GM21576 (cell line): Measurements from ENCODE around the gene NFE2L3.
"Not testable (repeated sequence)": the region's sequence is repeated elsewhere in the genome, so short reads cannot be mapped to it uniquely, and the experiment has no call there.

Source experiments
- ATAC-seq: cut with Tn5 transposase; IDR thresholded peaks from one replicate; pipeline ENCODE4 v1.9.1; 2021; ENCODE audit warnings: mild to moderate bottlenecking, moderate library complexity; ENCODE audit not compliant: unreplicated experiment

Gene NFE2L3, protein sequence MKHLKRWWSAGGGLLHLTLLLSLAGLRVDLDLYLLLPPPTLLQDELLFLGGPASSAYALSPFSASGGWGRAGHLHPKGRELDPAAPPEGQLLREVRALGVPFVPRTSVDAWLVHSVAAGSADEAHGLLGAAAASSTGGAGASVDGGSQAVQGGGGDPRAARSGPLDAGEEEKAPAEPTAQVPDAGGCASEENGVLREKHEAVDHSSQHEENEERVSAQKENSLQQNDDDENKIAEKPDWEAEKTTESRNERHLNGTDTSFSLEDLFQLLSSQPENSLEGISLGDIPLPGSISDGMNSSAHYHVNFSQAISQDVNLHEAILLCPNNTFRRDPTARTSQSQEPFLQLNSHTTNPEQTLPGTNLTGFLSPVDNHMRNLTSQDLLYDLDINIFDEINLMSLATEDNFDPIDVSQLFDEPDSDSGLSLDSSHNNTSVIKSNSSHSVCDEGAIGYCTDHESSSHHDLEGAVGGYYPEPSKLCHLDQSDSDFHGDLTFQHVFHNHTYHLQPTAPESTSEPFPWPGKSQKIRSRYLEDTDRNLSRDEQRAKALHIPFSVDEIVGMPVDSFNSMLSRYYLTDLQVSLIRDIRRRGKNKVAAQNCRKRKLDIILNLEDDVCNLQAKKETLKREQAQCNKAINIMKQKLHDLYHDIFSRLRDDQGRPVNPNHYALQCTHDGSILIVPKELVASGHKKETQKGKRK

GRCh38 chr7:26151953-26152781 lies at the start of gene NFE2L3:
TSS of gene NFE2L3 (plus strand) at chr7:26152198. CDS start at chr7:26152499, 301 bp downstream.
- ATAC-seq: peak; percentile 64

GRCh38 chr7:26103596-26103995 lies 48.4 kb upstream of the NFE2L3 start:
- no peak for ATAC-seq

GRCh38 chr7:26105236-26105635 lies 46.8 kb upstream of the NFE2L3 start:
- no peak for ATAC-seq

DNA sequence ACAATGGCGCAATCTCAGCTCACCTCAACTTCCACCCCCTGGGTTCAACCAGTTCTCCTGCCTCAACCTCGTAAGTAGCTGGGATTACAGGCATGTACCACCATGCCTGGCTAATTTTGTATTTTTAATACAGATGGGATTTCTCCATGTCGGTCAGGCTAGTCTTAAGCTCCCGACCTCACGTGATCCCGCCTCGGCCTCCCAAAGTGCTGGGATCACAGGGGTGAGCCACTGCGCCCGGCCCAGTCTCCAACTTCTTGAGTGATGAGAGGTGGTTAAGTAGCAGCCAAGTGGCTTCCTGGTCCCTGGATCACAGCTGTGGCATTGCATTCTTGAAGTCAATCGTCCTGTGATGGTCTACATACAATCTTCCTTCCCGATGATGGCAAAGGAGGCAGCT lies 46.1 kb upstream of the NFE2L3 start:
- ATAC-seq: no peak

DNA sequence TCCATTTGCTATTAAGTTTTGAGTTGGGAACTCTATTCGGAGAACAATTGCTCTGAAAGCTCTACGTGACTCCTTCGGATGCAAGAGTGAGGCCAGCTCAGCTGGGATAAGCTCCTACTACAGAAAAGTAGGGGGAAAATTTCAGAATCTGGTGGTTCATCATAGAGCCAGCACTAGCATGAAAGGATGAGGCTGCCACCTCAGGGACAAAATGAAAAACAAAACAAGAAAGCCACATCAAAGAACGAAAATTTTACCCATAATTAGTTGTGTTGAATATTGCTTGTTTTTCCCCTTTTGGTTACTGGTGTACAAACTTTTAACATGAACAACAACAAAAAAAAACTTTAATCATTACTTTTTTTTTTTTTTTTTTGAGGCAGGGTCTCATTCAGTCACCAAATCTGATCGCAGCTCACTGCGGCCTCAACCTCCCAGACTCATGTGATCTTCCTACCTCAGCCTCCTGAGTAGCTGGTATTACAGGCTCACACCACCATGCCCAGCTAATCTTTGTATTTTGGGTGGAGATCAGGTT lies 39.7 kb upstream of the NFE2L3 start:
- no peak for ATAC-seq

- no peak for ATAC-seq
Measured at GRCh38 chr7:26115650-26116049, 36.3 kb upstream of the NFE2L3 start.

DNA sequence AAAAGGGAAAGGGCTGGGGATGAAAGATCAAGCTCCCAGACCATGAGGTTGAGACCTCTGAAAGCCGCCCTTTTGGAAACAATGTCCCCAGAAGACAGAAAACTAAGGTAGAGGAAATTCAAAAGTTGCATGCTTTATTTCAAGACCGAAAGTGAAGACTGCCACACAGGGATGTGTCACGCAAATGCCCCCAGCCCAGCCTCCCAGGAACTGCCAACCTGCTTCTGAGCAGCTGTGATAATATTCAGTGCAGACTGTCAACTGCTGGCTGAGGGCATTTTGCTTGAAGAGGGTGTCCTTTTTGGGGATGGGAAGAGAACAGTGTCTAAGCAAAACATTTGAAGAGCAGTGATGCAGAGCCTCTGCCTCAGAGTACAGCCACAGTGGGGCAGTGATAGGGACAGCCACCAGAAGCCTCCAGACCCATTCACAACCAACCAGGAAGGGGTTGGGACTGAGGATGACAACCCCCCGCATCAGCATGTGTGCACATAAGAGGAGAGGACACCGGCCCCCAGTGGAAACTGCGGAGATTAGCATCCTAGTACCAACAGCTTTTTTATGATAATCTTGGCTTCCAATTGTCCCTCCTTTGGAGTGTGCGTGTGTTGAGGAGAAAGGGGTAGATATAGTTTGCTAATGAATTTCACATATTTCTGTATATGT lies 34.7 kb upstream of the NFE2L3 start:
- ATAC-seq: no peak

DNA sequence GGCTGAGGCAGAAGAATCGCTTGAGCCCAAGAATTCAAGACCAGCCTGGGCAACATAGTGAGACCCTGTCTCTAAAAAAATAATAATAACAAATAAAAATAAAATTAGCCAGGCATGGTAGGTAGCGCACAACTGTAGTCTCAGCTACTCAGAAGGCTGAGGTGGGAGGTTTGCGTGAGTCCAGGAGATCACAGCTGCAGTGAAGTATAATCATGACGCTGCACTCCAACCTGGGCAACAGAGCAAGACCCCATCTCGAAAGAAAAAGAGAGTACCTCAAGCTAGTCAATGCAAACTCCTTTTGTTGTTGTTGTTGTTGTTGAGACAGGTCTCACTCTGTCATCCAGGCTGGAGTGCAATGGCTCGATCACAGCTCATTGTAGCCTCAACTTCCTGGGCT lies 34.0 kb upstream of the NFE2L3 start:
- ATAC-seq: no peak

DNA sequence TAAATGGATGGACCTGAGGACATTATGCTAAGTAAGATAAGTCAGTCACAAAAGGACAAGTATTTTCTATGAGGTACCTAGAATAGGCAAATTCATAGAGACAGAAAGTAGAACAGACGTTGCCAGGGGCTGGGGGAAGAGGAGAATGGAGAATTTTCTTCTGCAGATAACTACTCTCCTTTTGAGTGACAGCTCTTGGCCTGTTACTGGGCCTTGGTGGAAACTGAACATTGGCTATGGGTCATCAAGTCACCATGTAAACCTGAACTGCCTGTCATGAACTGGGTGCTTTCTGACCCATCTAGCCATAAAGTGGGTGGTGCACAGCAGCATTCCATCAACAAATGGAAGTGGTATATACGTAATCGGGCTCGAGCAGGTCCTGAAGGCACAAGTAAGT lies 29.3 kb upstream of the NFE2L3 start:
- ATAC-seq: no peak

- ATAC-seq: not testable (repeated sequence)
Measured at GRCh38 chr7:26124775-26125174, 27.2 kb upstream of the NFE2L3 start.

- no peak for ATAC-seq
Measured at GRCh38 chr7:26127411-26127810, 24.6 kb upstream of the NFE2L3 start.

- no peak for ATAC-seq
Measured at GRCh38 chr7:26131056-26131589, 20.9 kb upstream of the NFE2L3 start.

- no peak for ATAC-seq
Measured at GRCh38 chr7:26135076-26135475, 16.9 kb upstream of the NFE2L3 start.

- no peak for ATAC-seq
Measured at GRCh38 chr7:26135551-26135950, 16.4 kb upstream of the NFE2L3 start.

DNA sequence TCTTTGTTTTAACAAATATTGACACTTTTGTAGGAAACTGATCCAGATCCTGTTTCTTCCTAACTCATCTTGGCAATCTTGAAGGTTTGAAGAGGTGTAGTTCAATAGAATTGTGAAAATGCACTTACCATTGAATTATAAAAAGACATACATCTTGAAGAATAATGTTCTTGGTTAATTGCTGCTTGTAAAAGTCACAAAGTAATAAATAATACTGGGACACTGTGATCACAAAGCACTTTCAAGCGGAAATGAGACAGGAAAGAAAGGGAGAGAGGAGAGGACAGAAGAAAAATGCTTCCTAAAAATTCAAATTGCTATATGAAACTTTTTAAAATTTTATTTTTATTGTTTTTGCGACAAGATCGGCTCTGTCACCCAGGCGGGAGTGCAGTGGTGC lies 15.2 kb upstream of the NFE2L3 start:
- ATAC-seq: no peak

DNA sequence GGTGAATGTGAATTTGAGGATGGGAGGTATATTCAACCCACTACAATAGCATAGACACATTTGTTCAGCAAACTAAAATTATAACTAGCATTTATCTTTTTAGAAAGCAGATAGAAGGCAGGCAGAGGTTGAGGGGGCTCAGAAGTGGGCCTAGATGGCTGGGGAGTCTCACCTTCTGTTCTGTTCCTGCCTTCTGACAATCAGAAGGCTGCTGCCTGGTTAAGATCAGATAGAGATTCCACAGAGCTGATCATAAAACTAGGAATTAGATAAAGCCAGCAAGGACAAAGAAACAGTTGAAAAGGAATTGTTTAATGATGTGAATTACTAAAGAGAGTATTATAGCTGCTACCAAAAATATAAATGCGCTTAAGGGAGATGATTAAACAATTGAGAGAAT lies 11.6 kb upstream of the NFE2L3 start:
- no peak for ATAC-seq

DNA sequence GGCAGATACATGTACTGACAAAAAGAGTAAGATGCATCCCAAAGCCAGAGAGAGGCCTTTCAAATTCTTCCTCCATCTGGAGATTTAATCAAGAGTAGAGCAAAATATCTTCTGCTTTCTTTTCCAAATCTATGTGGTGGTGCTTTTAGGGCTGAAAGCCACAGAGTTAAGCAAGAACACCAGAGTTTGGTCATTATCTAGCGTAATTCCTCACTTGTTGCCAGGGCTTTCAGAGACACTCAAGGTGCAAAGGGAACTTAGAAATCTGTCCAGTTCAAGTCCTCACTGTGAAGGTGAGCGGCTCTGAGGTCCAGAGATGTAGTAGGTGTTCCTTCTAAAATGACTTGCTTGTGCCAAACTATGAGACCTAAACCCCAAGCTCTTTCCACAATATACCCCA lies 10.9 kb upstream of the NFE2L3 start:
- no peak for ATAC-seq

- no peak for ATAC-seq
Measured at GRCh38 chr7:26143298-26144048, 8.5 kb upstream of the NFE2L3 start.

DNA sequence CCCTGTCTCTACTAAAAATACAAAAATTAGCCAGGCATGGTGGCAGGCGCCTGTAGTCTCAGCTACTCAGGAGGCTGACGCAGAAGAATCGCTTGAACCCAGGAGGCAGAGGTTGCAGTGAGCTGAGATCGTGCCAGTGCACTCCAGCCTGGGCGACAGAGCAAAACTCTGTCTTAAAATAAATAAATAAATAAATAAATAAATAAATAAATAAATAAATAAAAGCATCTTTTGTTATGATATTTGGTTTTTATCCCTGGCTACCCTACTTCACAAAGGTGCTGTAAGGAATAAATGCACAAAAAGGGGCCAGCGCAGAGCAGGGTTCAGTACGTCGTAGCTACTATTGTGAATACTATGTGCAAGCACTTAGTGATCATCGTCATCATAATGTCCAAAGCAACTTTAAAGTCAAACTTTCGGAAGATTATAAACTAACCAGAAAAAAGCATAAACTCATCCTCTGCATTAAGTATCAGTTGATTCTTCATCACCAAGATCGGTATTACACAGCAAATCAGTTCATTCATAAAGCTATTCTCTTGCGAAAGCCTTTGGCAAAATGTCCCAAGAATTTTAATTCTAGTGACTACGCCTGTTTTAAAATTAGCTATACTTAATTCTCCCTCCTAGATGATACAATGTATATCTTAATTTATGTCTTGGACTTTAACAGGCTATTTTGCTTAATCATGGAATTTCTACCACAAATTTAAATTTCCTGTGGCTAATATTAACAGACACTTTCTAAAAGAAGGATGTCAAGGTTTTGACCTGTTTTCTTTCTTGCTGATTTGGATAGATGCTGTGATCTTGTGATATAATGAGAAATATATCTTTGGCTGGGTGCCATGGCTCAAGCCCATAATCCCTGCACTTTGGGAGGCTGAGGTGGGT lies 7.6 kb upstream of the NFE2L3 start:
- no peak for ATAC-seq
